Activated T-helper 1 cell treated with anti-CD3 and anti-CD28 coated beads, Interleukin-2, amount 50 U/mL, for 16 hours (primary cell): ENCODE measurements around the gene FAF1.

Experiments
- DNase-seq, 2 donors: peaks; one replicate each; pipeline ENCODE4 v3.0.0-alpha.2; 2020; ENCODE audit warnings: low read depth in 1 of 2, low spot score in 1 of 2

The FAF1 gene

GRCh38 chr1:50705041-50705440, 255.0 kb downstream of the FAF1 start:
- DNase-seq, result no peak

- DNase-seq, result no peak
Observed at GRCh38 chr1:50704126-50704525, 255.9 kb downstream of the FAF1 start.

- DNase-seq, result no peak
Observed at GRCh38 chr1:50703240-50703639, 256.8 kb downstream of the FAF1 start.

- DNase-seq, result no peak
Observed at GRCh38 chr1:50702395-50702794, 257.7 kb downstream of the FAF1 start.

GRCh38 chr1:50701706-50702317, 258.3 kb downstream of the FAF1 start:
- no peak for DNase-seq

GRCh38 chr1:50700621-50701020, 259.4 kb downstream of the FAF1 start:
- DNase-seq, result no peak

- DNase-seq, result no peak
Observed at GRCh38 chr1:50700214-50700613, 259.9 kb downstream of the FAF1 start.

GRCh38 chr1:50699795-50700194, 260.3 kb downstream of the FAF1 start:
- DNase-seq, result no peak

GRCh38 chr1:50697440-50698421, 262.3 kb downstream of the FAF1 start:
- DNase-seq, result no peak

GRCh38 chr1:50693829-50694228, 266.2 kb downstream of the FAF1 start:
- DNase-seq, result no peak

GRCh38 chr1:50684185-50684584, 275.9 kb downstream of the FAF1 start:
- no peak for DNase-seq

GRCh38 chr1:50681931-50682330, 278.1 kb downstream of the FAF1 start:
- no peak for DNase-seq

- no peak for DNase-seq
Observed at GRCh38 chr1:50667710-50668356, 292.2 kb downstream of the FAF1 start.

- no peak for DNase-seq
Observed at GRCh38 chr1:50667272-50667671, 292.8 kb downstream of the FAF1 start.

GRCh38 chr1:50666849-50667248, 293.2 kb downstream of the FAF1 start:
- no peak for DNase-seq

- DNase-seq, result no peak
Observed at GRCh38 chr1:50665413-50665812, 294.7 kb downstream of the FAF1 start.

GRCh38 chr1:50661626-50662025, 298.4 kb downstream of the FAF1 start:
- no peak for DNase-seq

- DNase-seq, result no peak
Observed at GRCh38 chr1:50659107-50659662, 300.9 kb downstream of the FAF1 start.

- DNase-seq, result no peak
Observed at GRCh38 chr1:50658459-50659076, 301.5 kb downstream of the FAF1 start.

GRCh38 chr1:50656931-50657330, 303.1 kb downstream of the FAF1 start:
- no peak for DNase-seq
